Glomerular endothelial cell (primary cell): ENCODE data around the gene FRAS1. TPM values are rescaled to one million over a fixed set of nuclear protein-coding genes. Genes with fewer than 3 reads are reported as not detected.
"Not testable (repeated sequence)": the region's sequence is repeated elsewhere in the genome, so short reads cannot be mapped to it uniquely, and the experiment has no call there.

Source experiments
- DNase-seq: peaks from one replicate; pipeline ENCODE4 v3.0.0-alpha.2; 2011; ENCODE audit warnings: low read depth, low spot score; ENCODE audit errors: extremely low read depth
- total RNA-seq: library from RNA; depleted of rRNA; stranded (reverse); fragments of >200 nt; gene quantifications from 2 replicates; pipeline ENCODE4 v1.2.3, GENCODE V29; 2015

Gene FRAS1
- total RNA-seq, 1 donor from 2014 or later = 7.2 TPM

DNA sequence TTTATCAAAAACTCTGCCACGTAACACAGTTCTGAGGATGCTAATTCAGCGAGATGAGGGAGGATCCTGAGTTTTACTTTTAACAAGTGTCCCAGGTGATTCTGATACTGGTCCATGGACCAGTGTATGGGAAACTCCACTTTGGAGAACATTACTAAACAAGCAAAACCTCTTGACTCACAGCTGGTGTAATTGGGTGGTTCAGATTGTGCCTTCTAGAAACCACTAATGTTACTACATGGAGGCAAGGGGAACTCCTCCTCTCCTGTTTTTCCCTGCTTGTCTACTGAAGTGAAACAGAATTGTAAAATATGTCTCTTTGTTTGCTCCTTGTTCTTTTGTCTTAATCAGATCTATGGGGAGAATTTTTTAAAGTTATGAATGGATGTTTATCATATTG, 62.6 kb downstream of the FRAS1 start:
- DNase-seq = no peak

DNA sequence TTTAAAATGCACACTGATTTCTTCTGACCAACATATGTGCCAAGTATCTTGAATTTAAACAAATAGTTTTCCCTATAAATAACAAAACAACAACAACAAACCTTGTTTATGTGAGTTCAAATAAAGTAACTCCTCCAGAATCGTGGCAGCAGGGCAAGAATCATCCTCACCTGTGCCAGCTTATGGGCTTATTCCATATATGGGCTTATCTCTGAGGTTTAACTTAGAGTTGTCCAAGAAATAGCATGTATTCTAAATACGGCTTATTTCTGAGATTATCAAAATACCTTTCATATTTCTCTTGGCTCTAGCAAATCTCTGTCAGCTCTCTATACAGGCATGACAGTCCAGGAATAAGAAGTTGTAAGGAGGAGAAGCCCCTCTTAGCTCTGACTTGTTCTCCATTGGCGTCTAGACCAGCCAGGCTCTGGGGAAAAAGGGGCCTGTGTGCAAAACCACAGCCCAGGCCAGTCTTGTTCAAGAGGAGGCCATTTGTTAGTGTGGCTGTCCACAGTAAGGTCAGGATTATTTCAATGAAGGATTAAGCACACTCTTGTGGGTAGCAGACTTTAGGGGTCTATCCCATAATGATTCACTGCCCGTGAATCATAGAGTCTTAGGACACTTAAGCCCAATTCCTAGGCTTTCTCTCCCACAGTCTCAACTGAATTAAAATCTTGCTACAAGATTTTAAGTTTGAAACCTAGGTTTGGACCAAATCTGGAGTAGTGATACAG, 63.2 kb downstream of the FRAS1 start:
- no peak for DNase-seq

DNA sequence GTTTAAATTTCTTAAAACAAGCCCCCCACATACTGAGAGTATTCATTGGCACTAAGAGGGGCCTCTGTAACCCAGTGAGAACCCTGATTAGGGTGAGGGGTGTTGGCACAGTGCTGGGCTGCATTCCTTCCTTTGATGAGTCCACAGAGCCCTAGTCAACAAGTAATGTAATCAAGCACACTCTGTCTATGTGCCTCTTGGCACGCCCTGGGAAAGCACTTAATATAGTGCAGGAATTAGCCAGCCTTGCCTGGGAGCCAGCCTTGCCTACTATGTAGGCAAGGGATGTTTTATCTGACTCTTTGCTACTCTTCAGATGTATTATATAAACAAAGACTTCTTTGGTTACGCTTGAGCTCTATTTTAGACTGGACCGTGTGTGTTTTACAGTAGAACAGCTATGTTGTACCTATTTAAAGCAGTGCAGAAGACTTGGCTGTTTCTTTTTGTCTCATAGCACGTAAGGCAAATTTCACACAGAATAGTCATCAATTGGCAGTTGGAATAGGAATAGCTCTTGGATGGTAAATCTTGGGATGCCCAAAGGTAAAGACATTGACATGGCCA, 64.3 kb downstream of the FRAS1 start:
- DNase-seq = no peak

DNA sequence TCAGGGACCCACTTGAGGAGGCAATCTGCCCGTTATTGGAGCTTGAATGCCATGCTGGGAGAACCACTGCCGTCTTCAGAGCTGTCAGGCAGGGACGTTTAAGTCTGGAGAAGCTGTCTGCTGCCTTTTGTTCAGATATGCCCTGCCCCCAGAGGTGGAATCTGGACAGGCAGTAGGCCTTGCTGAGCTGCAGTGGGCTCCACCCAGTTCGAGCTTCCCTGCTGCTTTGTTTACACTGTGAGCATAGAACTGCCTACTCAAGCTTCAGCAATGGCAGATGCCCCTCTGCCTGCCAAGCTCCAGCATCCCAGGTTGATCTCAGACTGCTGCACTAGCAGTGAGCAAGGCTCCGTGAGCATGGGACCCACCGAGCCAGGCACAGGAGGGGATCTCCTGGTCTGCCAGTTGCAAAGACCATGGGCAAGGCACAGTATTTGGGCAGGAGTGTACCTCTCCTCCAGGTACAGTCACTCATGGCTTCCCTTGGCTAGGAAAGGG, 68.8 kb downstream of the FRAS1 start:
- DNase-seq = not testable (repeated sequence)

DNA sequence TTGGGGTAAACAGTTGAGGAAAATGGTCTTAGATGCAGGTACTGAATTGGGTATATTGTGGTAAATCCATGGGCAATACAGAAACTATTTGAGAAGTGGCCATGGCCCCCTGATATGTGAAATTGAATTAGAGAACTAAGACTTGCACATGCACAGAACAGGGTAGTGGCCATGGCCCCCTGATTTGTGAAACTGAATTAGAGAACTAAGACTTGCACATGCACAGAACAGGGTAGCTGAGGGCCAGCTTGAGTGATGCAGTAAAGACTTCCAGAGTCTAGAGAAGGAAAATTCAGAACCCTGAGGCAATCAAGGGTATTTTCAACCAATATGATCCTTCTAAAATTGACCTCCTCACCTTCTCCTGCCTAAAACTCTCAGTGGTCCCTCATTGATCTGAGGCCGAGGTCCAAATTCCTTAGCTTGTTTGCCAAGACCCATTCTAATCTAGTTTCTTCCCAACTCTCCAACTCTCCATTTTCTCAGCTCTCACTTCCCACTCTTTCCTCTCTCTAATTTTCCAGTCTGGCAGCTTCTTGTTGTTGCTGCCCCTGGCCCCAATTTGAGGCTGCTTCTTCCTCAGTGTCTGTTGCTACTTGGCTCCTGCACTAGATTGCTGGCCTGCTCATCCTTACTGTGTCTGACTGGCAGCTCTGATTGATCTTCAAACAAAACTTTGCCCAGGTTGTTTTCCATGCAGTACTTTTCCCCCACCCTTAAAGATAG, 72.4 kb downstream of the FRAS1 start:
- no peak for DNase-seq

DNA sequence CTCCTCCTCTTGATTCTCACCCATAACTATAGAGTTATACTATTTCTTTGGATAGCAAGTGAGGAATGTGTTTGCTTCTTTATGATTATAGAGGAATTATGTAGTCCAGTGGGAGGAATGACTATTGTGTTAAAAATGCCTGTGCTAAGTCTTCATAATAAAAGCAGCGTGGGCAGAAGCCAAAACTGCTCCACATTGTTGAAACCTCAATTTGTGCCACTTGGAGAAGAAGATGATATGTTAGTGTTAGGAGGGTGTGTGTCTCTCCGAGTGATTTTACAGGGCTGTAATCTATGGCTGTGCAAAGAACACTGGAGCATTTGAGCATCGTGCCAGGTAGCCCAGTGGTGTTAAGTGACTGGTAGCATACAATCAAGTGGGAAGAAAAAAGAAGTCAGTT, 74.3 kb downstream of the FRAS1 start:
- no peak for DNase-seq

DNA sequence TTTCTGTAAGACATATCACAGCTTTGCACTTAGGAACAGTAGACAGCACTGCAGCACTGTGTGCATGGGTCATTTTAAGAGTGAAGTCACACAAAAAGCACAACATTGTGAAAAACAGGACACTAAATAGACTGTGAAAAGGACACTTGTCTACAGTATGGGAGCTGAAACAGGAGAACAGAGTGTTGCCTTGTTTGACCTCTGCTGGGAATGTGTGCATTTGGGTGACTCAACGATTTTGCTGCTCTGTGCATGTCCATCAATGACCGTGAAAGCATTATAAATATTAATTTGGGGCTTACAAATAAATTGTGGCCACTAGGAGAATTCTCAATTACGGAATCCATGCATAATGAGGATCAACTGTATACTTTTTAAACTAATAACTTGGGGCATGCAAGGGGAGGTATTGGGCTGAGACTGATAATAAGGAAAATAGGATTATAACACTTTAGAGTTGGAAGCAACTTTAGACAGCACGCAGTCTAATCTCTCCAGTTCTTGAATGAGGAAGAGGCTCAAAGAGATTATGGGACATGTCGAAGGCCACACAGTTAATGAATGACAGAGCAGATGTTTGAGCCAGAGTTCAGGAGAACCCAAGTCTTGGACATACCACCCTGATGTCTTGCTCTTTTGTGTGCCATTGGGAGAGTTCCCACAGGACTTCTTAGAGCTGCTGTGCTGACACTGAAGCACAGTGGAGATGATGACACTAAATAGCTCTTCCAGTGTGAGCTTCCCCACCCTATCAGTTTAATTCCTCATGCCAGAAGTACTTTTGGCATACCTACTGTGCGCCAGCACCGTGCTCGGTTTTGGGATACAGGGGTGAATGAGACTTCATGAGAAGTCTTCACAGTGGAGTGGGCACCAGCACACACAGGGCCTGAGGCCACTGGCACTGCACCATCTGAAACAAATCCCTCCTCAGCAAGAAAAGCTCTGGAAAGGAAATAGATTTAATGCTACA, 79.3 kb downstream of the FRAS1 start:
- no peak for DNase-seq

DNA sequence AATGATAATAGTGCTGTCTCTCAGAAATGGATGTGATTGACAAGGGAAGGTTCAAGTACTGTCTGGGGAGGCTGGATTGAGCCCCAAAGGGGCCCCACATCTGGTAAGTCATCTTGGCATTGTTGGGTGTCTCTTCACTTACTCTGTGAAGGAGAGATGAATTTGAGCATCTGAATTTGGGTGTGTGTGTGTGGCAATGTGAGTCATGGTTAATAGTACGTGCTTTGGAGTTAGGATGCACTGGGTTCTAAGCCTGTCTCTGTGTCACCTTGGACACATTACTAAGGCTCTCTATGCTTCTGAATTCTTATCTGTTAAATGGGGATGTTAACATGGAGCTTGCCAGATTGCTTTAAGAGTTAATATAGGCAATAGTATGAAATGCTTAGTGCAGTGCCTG, 80.4 kb downstream of the FRAS1 start:
- no peak for DNase-seq

DNA sequence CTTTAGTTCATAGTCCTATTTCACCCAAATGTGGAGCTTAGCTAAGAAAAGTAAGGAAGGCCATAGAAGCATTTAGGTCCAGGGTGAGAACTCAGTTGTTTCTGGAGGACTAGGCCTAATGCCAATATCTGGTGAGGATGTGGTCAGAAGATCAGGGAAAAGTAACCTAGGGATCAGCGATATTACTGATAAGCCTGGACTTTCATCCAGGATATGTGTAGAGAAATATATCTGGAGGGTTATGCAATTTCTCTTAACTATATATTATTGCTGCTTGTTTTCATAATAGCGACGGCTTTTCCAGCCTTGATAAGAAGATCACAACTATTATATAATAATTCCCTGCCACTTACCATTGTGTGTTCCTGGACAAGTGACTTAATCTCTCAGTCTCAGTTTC, 81.1 kb downstream of the FRAS1 start:
- no peak for DNase-seq

DNA sequence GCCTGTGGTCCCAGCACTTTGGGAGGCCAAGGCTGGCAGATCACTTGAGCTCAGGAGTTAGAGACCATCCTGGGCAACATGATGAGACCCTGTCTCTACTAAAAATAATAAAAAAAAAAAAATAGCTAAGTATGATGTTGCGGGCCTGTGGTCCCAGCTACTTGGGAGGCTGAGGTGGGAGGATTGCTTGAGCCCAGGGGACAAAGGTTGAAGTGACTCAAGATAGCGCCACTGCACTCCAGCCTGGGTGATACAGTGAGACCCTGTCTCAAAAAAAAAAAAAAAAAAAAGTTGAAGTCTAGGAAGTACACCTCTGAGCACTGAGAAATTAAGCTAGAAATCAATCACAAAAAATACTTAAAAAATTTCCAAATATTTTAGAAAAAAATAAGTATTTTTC, 86.5 kb downstream of the FRAS1 start:
- DNase-seq = no peak

DNA sequence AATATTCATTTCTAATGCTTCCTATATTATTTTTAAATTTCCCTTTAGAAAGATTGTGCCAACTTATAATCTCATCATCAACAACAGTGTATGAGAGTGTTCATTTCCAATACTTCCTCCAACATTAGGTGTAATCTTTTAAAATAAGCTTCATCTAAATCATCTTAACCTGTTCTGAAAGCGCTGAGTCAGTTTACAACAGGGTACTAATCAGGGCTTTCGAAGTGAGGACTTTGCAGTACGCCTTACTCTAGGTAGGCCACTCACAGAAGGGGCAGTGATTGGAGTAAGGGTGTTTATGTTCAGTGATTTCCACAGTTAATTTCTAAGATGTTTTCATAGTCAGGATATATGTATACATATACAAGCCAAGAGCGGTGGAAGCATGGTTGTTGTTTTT, 87.9 kb downstream of the FRAS1 start:
- DNase-seq = no peak

DNA sequence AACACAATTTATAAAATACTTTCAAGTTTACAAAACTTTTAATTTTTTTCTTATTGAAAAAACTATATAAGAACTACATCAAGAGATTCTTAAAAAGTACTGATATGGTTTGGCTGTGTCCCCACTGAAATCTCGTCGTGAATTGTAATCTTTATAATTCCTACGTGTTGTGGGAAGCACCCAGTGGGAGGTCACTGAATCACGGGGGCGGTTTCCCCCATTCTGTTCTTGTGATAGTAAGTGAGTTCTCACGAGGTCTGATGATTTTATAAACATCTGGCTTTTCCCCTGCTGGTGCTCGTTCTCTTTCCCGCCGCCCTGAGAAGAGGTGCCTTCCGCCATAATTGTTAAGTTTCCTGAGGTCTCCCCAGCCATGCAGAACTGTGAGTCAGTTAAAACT, 88.5 kb downstream of the FRAS1 start:
- no peak for DNase-seq

DNA sequence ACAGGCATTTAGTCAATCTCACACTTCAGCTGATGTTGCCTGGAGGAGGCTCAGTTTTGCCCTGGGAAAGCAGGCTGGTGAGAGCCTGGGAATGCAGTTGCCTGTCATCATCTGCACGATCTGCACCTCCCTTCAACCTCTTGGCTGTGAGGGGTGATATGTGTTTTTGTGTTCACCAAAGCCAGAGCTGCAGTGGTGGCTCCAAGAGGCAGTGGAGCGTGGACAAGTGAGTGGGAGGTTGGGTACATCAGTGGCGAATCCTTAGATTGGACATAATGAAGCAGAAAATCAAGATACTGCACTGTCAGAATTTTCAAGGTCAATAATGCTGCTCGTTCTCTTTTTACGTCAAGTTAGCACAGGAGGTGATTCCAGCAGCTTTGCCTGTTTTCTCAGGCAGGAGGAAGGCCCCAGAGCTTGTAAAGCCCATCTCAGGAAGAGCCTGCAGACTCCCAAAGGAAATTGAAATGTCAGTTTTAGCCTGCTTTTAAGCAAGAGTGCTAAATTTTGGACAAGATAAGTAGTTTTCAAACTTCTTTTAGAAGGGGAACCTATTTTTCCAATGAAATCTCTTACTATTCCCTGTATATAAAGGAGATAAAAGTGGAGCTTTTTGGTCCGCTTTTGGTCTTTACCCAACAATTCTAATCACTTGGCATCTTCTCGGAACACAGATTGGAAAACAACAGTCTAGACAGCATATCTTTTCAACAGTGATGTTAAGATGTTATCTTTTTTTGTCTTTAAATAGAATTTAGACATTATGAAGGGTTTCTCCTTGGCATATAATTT, 92.8 kb downstream of the FRAS1 start:
- no peak for DNase-seq

DNA sequence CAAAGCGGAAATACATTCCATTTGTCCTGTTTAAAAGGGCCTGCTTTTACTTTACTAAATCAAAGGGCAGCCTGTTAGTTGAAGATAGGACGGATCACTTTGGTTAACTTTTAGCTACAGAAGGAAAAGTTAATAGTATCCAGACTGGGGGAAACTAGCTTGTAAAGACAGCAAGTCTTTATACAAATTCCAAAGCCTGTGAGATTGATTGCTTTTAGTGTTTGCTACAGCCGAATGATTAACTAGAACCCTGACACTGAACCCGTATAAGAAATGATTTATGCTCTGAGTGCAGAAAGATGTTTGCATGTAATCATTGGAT, 93.4 kb downstream of the FRAS1 start:
- no peak for DNase-seq

DNA sequence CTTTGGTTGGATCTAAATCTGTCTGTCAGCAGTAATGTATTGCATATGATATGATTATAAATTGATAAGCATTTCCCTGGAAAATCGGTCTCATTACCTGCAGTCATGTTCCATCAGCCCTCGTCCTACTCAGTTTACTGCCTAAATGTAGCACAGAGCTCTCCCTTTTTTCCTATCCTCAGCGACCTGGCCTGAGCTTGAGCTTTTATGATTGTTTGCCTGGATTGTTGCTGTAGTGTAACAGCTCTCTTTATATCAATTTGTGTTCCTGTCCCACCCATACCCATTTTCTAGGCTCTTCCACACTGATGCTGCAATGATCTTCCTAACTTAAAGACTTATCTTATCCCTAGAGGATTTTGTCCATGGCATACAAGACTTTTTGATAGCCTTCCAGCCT, 95.7 kb downstream of the FRAS1 start:
- no peak for DNase-seq

DNA sequence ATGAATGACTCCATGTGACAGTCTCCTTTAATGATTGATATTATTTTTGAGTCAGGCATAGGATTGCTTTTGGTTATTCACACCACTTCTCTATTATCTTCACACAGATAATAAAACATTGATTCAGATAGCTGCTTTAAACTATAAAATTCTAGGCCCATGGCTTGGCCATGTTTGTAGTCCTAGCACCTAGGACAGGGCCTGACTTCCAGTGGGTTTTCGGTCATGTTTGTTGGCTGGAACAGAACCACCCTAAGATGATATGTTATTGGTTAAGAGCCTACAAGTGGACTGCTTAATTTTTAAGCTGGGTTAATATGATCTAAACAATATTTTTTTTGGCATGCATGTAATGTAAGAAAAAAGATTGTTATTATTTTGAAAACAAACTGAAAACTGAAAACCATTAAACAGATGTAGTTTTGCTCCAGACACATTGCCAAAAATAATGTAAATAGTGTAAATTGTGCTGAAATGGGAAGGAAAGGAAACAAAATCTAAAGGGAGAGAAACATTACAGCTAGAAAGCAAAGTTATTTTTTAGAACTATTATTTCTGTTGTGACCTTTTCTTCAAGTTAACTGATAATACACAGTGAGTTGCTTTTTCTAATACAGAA, 98.0 kb downstream of the FRAS1 start:
- DNase-seq = no peak

DNA sequence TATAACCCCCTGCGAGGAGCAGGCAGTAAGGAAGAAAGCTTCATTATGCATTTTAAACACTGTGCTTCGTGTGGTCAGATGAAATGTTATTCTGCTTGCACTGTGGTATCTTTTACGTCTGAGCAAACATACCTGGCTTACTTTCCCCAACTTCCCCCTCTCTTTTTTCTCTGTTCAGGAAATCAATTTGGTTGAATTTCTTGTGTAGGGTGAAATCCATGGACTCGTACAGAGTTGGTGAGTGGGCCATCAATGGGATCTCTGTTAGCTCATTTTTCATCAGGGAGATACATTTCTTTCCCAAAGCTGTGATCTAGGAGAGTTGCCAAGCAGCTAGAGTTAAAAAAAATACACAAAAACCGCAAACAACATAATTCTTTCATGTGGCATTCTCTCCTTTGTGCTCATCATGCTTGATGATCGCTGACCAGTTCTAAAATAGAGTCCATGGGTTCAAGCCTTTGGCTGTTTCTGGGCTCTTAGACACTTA, 98.5 kb downstream of the FRAS1 start:
- DNase-seq = no peak

DNA sequence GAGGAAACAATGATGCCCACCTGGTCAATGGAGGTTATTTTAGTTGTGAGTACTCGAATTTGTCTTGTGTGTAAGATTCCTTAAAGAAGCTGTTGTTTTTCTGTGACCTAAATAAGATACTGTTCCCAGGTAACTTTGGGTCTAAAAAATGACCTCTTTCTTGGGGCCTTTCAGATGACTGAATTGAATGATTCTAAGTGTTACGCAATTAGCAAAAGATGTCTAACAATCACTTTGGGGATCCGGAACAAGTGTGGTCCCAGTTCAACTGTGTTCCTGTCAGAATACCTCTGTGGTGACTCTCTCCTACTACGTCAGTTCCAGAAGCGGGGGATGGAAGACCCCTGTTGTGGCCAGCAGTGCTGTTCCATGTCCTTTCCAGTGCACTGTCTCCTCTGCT, 99.4 kb downstream of the FRAS1 start:
- no peak for DNase-seq

DNA sequence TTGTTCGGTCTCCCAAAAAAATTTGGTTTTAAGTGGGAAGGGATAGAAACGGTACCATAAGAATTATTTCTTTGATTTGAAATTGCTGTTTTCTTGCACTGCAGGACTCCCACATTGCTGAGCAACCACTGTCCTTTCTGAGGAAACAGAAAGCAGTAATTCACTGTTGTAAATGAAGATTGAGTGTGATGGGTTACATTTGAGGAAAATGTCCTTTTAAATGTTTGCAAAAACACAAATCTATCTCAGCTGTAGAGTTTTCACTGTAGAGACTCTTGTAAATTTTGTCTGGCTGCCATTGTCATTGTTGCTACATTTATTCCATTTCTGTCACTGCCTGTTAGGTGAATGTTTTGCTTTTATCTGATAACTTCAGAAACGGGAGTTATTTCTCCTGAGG, 105.2 kb downstream of the FRAS1 start:
- DNase-seq = no peak

DNA sequence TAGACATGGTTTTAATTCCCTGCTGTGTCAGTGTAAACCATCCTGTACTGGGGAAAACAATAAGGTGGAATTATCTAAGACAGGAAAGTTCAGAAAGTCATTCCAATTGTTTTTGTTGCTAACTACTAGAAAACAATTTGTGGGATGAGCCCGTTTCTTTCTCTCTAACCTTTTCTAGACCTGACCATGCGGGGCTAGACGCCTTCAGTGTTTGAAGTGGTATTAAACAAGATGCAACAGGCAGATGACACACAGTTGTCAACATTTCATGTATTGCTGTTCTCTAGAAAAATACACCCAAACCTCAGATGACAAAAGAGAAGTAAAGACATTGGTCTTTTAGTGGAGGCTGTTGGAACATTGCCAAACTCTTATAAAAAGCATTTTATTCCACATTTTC, 105.7 kb downstream of the FRAS1 start:
- no peak for DNase-seq
